ENCODE results near the gene DMAC2. TPM values are rescaled to one million over a fixed set of nuclear protein-coding genes. Genes with fewer than 3 reads are reported as not detected.
"Not testable (repeated sequence)": the region's sequence is repeated elsewhere in the genome, so short reads cannot be mapped to it uniquely, and the experiment has no call there.

The DMAC2 gene
- total and polyA plus RNA-seq, 2 donors from 2014 or later = 43.9 to 73.9 TPM

GRCh38 chr19:41436674-41436951 is 3.1 kb downstream of the DMAC2 start:
- Histone ChIP-seq H3K27ac (ENCODE audit: low read depth in 2 of 2, low read length in 2 of 2) (no peak overlapping the region), H3K9ac (ENCODE audit: low read length in 3 of 3) (no peak overlapping the region), H3K4me1 (ENCODE audit: control insufficient read depth in 2 of 3, insufficient read depth in 2 of 3, low read depth in 1 of 3, low read length in 3 of 3) (peaks cover 0 to 9% (median 0%) of the 10 kb centered on the region in 3 donors), H3K4me3 (ENCODE audit: low read length in 3 of 3) (no peak overlapping the region), H3K27me3 (ENCODE audit: control insufficient read depth, insufficient read depth, low read length) (no peaks in the 10 kb centered on the region), H3K36me3 (ENCODE audit: control insufficient read depth in 2 of 3, insufficient read depth in 3 of 3, low read length in 3 of 3) (peaks cover 3 to 21% (median 6%) of the 10 kb centered on the region in 3 donors), H3K9me3 (ENCODE audit: control insufficient read depth in 2 of 3, insufficient read depth in 1 of 3, low read length in 3 of 3) (no peaks in the 10 kb centered on the region)
- no peak for FAIRE-seq
- intact Hi-C loops (cut with DNase I) = no loop called here
- no peak for TF ChIP-seq CTCF (IDR thresholded peaks at IDR 0.05; ENCODE audit: borderline replicate concordance, extremely low read depth, insufficient read depth)
- DNase-seq = no peak

DNA sequence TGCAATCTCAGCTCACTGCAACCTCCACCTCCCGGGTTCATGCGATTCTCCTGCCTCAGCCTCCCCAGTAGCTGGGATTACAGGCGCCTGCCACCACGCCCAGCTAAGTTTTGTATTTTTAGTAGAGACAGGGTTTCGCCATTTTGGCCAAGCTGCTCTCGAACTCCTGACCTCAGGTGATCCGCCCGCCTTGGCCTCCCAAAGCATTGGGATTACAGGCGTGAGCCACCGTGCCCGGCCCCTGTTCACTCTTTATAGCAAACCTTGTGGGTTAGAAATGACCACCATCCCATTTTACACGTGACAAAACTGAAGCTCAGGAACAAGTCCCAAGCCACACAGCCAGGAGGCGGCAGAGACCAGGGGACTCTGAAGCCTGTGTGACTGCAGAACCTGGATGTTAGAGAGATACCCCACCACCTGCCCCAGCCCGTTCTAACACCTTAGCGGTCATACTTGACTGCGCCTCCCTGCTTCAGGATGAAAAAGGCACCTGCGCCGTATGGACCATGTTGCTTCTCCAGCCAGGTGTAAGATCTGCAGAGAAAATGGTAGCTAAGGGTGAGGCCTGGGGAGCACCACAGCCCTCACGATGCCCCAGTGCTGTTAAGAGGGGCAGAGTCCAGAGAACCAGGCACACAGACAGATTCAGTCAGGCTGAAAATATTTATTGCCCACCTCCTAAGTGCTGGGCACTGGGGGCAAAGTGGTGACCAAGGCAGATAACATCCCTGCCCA is 3.6 kb downstream of the DMAC2 start:
- Histone ChIP-seq H3K27me3 (ENCODE audit: control insufficient read depth, insufficient read depth, low read length) (no peaks in the 10 kb centered on the region), H3K9ac (ENCODE audit: low read length in 3 of 3) (no peak overlapping the region), H3K4me3 (ENCODE audit: low read length in 3 of 3) (no peak overlapping the region), H3K4me1 (ENCODE audit: control insufficient read depth in 2 of 3, insufficient read depth in 2 of 3, low read depth in 1 of 3, low read length in 3 of 3) (peaks cover 0 to 12% (median 0%) of the 10 kb centered on the region in 3 donors), H3K36me3 (ENCODE audit: control insufficient read depth in 2 of 3, insufficient read depth in 3 of 3, low read length in 3 of 3) (peaks cover 3 to 25% (median 6%) of the 10 kb centered on the region in 3 donors), H3K9me3 (ENCODE audit: control insufficient read depth in 2 of 3, insufficient read depth in 1 of 3, low read length in 3 of 3) (no peaks in the 10 kb centered on the region), H3K27ac (ENCODE audit: low read depth in 2 of 2, low read length in 2 of 2) (no peak overlapping the region)
- intact Hi-C loops (cut with DNase I) = no loop called here
- FAIRE-seq (no peak), DNase-seq (no peak)
- TF ChIP-seq CTCF (IDR thresholded peaks at IDR 0.05; ENCODE audit: borderline replicate concordance, extremely low read depth, insufficient read depth) = no peak

DNA sequence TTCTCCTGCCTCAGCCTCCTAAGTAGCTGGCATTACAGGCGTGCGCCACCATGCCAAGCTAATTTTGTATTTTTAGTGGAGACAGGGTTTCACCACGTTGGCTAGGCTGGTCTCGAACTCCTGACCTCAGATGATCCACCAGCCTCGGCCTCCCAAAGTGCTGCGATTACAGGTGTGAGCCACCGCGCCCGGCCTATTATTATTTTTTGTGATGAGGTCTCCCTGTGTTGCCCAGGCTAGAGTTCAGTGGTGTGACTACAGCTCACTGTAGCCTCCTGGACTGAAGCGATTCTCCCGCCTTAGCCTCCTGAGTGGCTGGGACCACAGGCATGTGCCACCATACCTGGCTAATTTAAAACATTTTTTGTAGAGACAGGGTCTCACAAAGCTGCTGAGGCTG is 4.3 kb downstream of the DMAC2 start:
- FAIRE-seq; DNase-seq; H3K27ac ChIP-seq (ENCODE audit: low read depth in 2 of 2, low read length in 2 of 2); H3K4me3 ChIP-seq (ENCODE audit: low read length in 3 of 3); H3K27me3 ChIP-seq (ENCODE audit: control insufficient read depth, insufficient read depth, low read length); H3K9me3 ChIP-seq (ENCODE audit: control insufficient read depth in 2 of 3, insufficient read depth in 1 of 3, low read length in 3 of 3); intact Hi-C loops (cut with DNase I); H3K9ac ChIP-seq (ENCODE audit: low read length in 3 of 3): not testable (repeated sequence)
- peaks cover 0 to 12% (median 0%) of the 10 kb centered on the region in 3 donors for H3K4me1 ChIP-seq (ENCODE audit: control insufficient read depth in 2 of 3, insufficient read depth in 2 of 3, low read depth in 1 of 3, low read length in 3 of 3)
- peaks cover 3 to 25% (median 6%) of the 10 kb centered on the region in 3 donors for H3K36me3 ChIP-seq (ENCODE audit: control insufficient read depth in 2 of 3, insufficient read depth in 3 of 3, low read length in 3 of 3)

DNA sequence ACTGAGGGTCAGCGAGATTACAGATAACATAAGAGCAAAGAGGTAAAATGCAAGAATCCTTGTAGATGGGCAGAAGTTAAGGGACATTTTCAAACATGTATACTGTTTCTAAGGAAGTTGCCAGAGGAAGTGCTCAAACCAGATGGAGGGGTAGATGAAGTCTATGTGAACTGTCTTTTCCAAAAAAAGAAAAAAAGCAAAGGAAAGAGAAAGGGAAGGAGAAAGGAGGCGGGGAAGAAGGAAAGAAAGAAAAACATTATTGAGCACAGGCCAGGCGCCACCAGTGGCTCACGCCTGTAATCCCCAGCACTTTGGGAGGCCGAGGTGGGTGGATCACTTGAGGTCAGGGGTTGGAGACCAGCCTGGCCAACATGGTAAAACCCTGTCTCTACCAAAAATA is 5.3 kb downstream of the DMAC2 start:
- intact Hi-C loops (cut with DNase I) = no loop called here
- H3K27ac ChIP-seq (ENCODE audit: low read depth in 2 of 2, low read length in 2 of 2) = no peak overlapping the region
- H3K9ac ChIP-seq (ENCODE audit: low read length in 3 of 3) = no peak overlapping the region
- no peak for TF ChIP-seq CTCF (IDR thresholded peaks at IDR 0.05; ENCODE audit: borderline replicate concordance, extremely low read depth, insufficient read depth)
- H3K4me3 ChIP-seq (ENCODE audit: low read length in 3 of 3) = no peak overlapping the region
- H3K9me3 ChIP-seq (ENCODE audit: control insufficient read depth in 2 of 3, insufficient read depth in 1 of 3, low read length in 3 of 3) = no peaks in the 10 kb centered on the region
- FAIRE-seq (no peak), DNase-seq (peak in 1 of 5 donors; percentile 27)
- peaks cover 0 to 12% (median 0%) of the 10 kb centered on the region in 3 donors for H3K4me1 ChIP-seq (ENCODE audit: control insufficient read depth in 2 of 3, insufficient read depth in 2 of 3, low read depth in 1 of 3, low read length in 3 of 3)
- H3K36me3 ChIP-seq (ENCODE audit: control insufficient read depth in 2 of 3, insufficient read depth in 3 of 3, low read length in 3 of 3) = peaks cover 3 to 25% (median 6%) of the 10 kb centered on the region in 3 donors
- no peaks in the 10 kb centered on the region for H3K27me3 ChIP-seq (ENCODE audit: control insufficient read depth, insufficient read depth, low read length)

All from kidney (tissue), 14 donors.